GM12878 (cell line): ENCODE measurements around the gene BCKDHA.

Source experiments
- BCL11A ChIP-seq: IDR thresholded peaks from 2 replicates; pipeline ENCODE4 v1.6.1; 2011; ENCODE audit warnings: low read depth, low read length
- CREB1 ChIP-seq: IDR thresholded peaks from 2 replicates; pipeline ENCODE4 v1.6.1; 2012; ENCODE audit warnings: low read depth, mild to moderate bottlenecking, inconsistent platforms
- CTCF ChIP-seq, 3 experiments: IDR thresholded peaks in 2 of 3; conservative IDR thresholded peaks in 1 of 3; 2 replicates each; pipeline ENCODE4 v1.5.1; 2011; ENCODE audit warnings: low read depth in 3 of 3, low read length in 3 of 3, mild to moderate bottlenecking in 3 of 3, control low read depth in 2 of 3, moderate library complexity in 2 of 3, inconsistent platforms in 1 of 3, mixed read lengths in 1 of 3; ENCODE audit not compliant: control insufficient read depth in 2 of 3, insufficient read depth in 1 of 3; ENCODE audit errors: extremely low read depth in 1 of 3
- EP300 ChIP-seq, 2 experiments: fragments of 150-350 bp in 1 of 2; IDR thresholded peaks; 2 replicates each; pipeline ENCODE4 v1.6.1; 2011 to 2012; ENCODE audit warnings: low read depth in 2 of 2, low read length in 2 of 2, borderline replicate concordance in 1 of 2, improper control_type of control experiment in 1 of 2, inconsistent platforms in 1 of 2; ENCODE audit not compliant: control insufficient read depth in 1 of 2
- EZH2 ChIP-seq: IDR thresholded peaks from 2 replicates; pipeline ENCODE4 v1.6.1; 2012; ENCODE audit warnings: low read depth, mild to moderate bottlenecking, control low read depth, inconsistent platforms, low read length, borderline replicate concordance; ENCODE audit not compliant: control insufficient read depth
- HSF1 ChIP-seq: fragments of 150-350 bp; IDR thresholded peaks from 2 replicates; pipeline ENCODE4 v1.6.1; 2014; ENCODE audit warnings: mild to moderate bottlenecking, low read depth, low read length
- POLR2A ChIP-seq: IDR thresholded peaks from 2 replicates; pipeline ENCODE4 v1.6.1; 2011; ENCODE audit warnings: low read depth, mild to moderate bottlenecking, low read length
- RAD51 ChIP-seq: fragments of 450-650 bp; IDR thresholded peaks from 2 replicates; pipeline ENCODE4 v1.6.1; 2016; ENCODE audit warnings: moderate library complexity, mild to moderate bottlenecking, inconsistent platforms
- SIN3A ChIP-seq: IDR thresholded peaks from 2 replicates; pipeline ENCODE4 v1.6.1; 2012; ENCODE audit warnings: low read depth, low read length, improper control_type of control experiment
- TARDBP ChIP-seq: IDR thresholded peaks from 2 replicates; pipeline ENCODE4 v1.6.1; 2016; ENCODE audit warnings: borderline replicate concordance
- YY1 ChIP-seq: IDR thresholded peaks from 2 replicates; pipeline ENCODE4 v1.6.1; 2011; ENCODE audit warnings: low read depth, mild to moderate bottlenecking, low read length
- ZBTB11 ChIP-seq: fragments of 450-650 bp; formaldehyde crosslinking; IDR thresholded peaks from 2 replicates; pipeline ENCODE4 v1.5.0; 2022; ENCODE audit warnings: mild to moderate bottlenecking, missing genetic modification characterization
- ZNF217 ChIP-seq: fragments of 450-650 bp; IDR thresholded peaks from 2 replicates; pipeline ENCODE4 v1.6.1; 2017; ENCODE audit warnings: antibody characterized with exemption, mild to moderate bottlenecking

- TF ChIP-seq CTCF (IDR thresholded peaks at IDR 0.05 in 2 of 3, conservative IDR thresholded peaks at IDR 0.05 in 1 of 3; ENCODE audit: control insufficient read depth in 2 of 3, extremely low read depth in 1 of 3, insufficient read depth in 1 of 3, low read depth in 3 of 3, low read length in 3 of 3) (no peak), TARDBP (no peak), ZNF217 (no peak), EP300 (IDR thresholded peaks at IDR 0.05; ENCODE audit: borderline replicate concordance in 1 of 2, control insufficient read depth in 1 of 2, low read depth in 2 of 2, low read length in 2 of 2) (no peak), YY1 (no peak), ZBTB11 (no peak), POLR2A (no peak), RAD51 (no peak), HSF1 (no peak), EZH2 (no peak), BCL11A (no peak), CREB1 (no peak), SIN3A (no peak)
These were observed 18.6 kb downstream of the BCKDHA start for GRCh38 chr19:41416194-41416674.
